Erythroblast (primary cell): Measurements from ENCODE around the gene ANAPC2.

Experiments
- GATA1 ChIP-seq: IDR thresholded peaks from 2 replicates; pipeline ENCODE4 v1.6.1; 2011; ENCODE audit warnings: low read depth, mild to moderate bottlenecking, control low read depth, low read length, moderate library complexity
- POLR2A ChIP-seq: IDR thresholded peaks from 2 replicates; pipeline ENCODE4 v1.6.1; 2011; ENCODE audit warnings: mild to moderate bottlenecking, low read length

- TF ChIP-seq POLR2A (no peak), GATA1 (no peak)
These were observed 59.4 kb downstream of the ANAPC2 start for GRCh38 chr9:137128862-137129455.
